HG03039 (cell line): ENCODE measurements around the gene PLA2G12A.

Experiments
- ATAC-seq: cut with Tn5 transposase; IDR thresholded peaks from one replicate; pipeline ENCODE4 v1.9.1; 2021; ENCODE audit warnings: mild to moderate bottlenecking, moderate library complexity; ENCODE audit not compliant: unreplicated experiment

Gene PLA2G12A

DNA sequence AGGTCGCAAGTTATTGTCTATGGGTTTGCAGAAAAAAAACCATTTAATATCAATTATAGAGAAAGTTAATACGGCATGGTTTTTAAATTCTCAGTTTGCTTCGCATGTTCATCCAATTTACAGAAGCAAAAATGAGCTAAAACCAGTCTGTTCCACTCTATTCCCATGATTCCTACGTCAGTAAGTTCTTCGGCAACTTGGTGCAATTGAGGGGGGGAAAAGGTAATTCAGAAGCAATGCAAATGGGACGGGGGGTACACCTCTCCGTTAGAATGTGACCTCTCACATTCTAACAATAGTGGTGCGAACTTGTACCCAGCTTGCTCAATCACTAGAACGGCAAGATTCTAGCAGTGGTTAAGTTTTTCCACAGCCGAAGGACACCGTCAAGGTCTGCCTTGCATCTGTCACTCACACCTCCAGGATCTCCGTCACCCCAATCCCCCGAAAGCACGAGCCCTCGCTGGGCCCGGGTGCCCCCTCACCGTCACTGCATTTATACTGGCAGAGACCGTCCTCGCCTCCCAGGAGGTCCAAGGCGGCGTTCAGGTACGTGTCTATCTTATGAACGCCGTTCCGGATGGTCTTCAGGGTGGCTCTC is 653 bp downstream of the PLA2G12A start:
- ATAC-seq: no peak

DNA sequence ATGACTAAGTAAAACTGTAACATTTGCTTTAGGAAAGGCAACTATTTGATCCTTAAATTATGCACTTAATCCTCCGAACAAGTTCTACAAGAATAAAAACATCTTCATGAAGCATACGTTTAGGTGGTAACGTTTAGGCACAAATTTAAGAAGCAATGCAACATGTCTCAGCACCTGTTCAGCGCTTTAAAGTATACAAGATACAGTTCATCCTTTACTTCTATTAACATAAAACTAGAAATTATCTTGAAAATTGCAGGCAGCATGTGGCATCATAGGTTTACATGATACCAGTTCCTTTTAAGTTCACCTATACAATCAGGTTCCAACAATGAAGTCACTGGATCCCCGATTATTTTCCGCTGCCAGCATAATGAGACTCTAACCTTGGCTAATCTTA is 1.5 kb downstream of the PLA2G12A start:
- no peak for ATAC-seq

DNA sequence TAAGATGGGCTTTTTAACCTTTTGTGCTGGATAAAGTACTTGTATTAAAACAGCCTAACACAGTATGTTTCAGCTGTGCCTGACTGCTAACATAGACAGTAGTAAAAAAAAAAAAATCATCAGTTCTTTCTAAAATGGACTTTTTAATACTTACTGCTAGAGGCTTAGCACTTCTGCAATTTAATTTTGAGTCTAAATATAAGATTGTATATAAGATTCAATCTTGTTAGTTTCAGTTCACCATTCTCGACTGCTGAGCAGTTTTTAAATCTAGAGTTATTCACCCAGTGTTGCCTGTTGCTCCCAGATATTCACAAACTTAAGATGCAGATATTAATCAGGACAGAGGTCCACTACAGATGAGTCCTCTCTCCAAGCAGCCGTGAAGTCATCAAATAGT is 6.8 kb downstream of the PLA2G12A start:
- ATAC-seq: no peak

DNA sequence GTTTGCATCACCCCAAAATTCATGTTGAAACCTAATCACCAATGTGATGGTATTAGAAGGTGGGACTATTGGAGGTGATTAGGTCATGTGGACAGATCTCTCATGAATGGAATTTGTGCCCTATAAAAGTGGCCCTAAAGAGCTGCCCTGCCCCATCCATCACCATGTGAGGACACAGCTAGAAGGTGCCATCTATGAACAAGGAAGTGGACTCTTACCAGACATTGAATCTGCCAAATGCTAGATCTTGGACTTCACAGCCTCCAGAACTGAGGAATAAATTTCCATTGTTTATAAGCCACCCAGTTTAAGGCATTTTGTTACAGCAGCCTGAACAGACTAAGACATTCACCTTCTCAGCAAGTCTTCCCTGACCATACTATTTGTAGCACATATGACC is 7.5 kb downstream of the PLA2G12A start:
- ATAC-seq: no peak

DNA sequence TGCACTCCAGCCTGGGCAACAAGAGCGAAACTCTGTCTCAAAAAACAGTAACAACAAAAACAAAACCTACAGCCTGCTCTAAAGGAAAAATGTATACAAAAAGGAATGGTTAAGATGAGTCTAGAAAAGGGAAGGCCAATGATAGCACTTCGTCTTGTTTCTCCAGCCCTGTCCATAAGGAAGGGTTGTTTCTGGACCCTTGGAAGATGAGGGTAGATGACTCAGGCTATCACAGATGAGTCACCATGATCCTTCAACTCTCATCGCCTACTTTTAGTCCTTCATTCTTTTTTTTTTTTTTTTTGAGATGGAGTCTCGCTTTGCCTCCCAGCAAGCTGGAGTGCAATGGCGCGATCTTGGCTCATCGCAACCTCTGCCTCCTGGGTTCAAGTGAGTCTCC is 8.8 kb downstream of the PLA2G12A start:
- no peak for ATAC-seq

DNA sequence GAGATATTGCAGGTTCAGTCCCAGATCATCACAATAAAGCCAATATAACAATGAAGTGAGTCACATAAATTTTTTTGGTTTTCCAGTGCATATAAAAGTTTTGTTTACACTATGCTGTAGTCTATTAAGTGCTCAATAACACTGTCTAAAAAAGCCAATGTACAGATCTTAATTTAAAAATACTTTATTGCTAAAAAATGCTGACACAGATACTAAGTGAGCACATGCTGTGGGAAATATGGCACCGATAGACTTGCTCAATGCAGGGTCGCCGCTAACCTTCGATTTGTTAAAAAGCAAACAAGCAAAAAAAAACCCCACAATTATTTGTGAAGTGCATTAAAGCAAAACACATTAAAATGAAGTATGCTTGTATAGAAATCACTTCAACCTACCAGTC is 10.3 kb downstream of the PLA2G12A start:
- no peak for ATAC-seq

DNA sequence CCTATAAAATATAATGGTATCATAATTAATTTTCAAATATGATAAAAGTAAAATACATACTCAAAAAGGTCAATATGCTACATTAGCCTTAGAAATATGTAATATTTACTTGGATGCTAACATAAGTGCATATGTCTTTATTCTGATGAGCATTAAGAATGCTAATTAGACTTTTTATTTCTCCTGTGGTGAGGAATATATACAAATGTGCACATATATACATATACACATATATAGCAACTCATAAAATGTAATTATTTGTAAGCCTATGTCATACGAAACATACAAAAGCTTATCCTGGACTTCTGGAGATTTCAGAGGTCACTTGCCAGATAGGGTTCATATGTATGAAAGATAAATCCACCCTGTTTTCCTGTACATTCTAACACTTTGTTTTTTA is 11.1 kb downstream of the PLA2G12A start:
- ATAC-seq: no peak

DNA sequence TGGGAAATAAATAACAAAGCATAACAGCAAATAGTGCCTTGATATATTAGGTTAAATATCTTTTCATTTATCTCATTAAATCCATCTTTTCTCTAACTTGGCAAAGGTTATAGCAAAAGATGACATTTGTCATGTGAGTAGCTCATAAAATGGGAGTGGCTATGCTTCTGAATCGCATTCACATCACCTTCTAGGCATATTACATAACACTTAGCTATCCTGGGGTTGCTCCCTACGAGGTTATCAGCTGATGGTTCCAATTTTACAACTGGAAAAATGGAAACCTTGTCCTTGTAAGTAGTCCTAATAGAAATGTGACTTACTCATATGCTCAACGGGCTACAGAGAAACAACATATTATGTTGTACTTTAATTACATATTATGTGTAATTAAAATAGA is 16.4 kb downstream of the PLA2G12A start:
- ATAC-seq: no peak

DNA sequence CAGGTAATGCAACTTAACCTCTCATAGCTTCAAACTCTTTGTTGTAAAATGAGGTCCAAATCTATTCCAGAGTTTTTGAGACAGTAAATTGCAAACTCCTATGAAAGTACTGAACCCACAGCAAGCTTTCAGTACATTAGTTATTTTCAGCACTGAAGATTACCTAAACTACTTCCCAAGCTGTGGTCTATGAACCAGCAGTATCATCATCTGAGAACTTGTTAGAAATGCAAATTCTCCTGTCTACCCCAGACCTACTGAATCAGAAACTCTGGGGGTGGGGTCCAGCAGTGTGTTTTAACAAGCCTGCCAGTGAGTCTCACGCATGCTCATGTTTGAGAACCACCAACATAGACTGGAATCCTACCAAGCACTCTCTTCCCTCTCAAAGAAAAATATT is 20.9 kb downstream of the PLA2G12A start:
- ATAC-seq: peak; percentile 97

DNA sequence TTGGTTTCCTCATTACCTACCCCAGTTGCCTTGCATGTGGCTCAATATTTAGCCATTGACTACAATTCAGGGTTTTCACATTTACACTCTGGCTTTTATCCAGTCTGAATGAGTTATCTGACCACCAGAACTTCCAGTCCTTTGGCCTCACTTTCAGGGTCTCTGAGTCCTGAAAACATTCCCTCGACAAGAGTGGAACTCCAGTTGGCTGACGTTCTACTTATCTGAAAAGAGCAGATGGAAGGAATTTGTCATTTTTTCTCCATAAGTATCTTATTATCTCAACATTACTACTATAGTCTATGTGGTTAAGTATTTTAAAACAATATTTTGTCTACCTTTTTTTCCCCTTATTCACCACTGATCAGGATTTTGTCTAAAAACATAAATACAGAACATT is 21.4 kb downstream of the PLA2G12A start:
- no peak for ATAC-seq

DNA sequence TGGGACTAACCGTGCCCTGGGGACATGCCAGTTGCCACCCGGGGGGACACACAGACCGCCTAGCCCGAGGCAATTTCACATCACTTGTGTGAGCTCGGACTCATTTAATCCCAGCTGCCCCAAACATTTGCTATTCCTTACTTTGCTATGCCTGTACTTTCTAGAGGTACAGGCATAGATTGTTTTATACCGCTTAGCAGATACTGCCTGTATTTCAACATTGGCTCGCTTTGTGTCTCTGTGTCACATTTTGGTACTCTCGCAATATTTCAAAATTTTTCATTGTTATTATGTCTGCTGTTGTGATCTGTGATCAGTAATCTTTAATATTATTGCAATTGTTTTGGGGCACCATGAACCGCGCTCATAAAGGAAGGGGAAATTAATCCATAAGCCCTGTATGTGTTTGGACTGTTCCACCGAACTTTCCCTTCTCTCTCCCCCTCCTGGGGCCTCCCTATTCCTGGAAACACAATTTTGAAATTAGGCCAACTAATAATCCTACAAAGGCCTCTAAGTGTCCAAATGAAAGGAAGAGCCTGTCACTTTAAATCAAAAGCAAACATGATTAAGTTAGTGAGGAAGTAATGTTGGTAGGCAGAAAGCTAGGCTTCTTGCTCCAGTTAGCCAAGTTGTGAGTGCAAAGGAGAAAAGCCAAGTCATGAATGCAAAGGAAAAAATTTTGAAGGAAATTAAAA is 26.1 kb downstream of the PLA2G12A start:
- ATAC-seq: no peak

DNA sequence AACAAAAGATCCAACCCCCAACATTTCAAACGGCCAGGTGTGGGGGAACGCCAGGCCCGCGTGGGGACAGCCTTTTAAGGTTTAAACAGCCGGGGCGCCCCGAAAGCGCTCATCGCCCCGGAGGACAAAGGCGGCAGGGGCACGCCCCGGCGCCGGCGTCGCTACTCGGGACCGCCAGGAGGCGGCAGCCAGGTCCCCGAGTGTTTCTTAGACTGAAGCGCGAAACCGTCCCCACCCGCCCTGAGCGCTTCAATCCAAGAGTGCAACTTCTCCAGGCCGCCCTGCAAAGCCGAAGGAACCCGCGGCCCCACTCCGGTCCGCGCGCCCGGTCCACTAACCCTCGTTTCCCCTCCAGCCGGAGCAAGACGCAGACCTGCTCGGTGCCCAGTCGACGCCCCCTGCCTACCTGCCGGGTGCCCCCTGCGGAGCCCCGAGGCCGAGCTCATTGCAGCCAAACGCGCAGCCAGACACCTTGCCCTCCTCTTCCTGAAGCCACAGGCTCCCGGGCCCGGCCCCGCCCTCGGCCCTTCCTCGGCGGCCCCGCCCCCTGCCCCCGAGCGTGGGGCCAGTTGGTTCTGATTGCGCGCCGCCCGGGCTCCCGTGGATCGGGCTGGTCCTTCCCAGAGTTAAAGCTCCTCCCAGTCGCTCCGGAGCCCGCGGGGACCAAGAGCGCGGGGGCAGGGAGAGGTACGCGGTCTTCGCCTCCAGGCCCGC is 26.8 kb downstream of the PLA2G12A start, which contains the start of gene CASP6:
Gene CASP6 (minus strand): TSS at position 496 of the 714 bp plus-strand sequence. CDS start 50 bp downstream, at position 446.
- ATAC-seq: peak; percentile 64

DNA sequence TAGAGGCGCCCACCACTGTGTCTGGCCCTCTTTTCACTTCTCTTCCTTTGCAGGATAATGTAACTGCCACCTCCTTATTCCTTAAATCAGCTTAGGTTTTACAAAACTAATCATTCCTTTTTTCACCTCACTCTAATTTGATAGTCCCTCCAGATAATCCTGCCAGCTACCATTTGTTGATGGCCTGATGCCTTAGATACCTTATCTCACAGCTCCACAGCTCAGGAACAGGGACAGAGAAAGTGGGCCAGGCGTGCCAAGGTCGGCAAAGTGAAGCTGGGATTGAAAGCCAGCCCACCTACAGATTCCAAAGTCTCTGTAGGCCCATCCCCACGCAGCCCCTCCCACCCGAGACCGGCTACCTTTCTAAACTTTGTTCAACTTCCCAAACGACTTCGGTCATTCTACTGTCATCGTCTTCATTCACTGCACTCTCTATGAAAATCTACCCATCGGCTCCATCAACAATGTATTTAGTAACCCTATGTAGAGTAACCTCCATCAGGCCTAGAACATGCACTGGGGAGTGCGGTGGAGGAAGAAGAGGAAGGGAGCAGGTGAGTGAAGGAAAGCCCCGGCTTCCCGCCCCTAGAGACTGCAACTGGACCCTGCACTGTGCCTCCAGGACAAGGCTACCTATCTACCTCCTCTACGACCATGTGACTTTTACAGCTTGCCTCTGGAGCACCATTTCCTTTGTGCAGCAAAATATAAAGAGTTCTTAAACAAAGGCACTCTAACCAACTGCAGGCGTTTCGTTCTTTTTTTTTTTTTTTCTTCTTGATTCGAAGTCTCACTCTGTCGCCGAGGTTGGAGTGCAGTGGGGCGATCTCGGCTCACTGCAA is 28.1 kb downstream of the PLA2G12A start:
- no peak for ATAC-seq

DNA sequence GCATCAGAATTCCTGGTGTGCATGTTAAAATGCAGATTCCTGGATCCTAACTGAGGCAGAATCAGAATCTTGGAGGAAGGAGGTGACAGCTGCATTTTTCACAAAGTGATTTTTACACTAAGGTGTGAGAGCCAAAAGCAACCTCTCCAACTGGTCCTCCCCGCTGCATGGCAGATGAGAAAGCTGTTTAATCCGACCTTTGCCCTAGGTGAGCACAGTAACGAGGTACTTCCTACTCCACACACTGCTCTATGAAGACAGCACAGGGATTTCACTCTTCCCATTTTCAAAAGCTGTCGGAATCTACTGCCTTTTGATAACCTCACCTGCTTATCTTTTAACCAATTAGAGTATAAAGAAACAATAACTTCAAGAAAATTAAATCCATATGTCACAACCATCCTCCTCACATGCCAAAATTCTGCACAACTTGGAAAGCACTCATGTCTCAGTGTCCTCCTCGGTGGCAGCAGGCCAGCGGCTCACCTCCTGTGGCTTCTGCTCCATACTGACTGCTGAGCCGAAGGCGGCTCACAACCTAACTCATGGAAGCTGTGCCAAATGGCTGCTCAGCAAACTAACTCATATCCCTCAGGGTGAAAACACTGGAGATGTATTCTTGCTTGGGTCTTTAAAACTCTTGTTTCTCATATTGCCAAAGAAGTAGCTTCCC is 30.2 kb downstream of the PLA2G12A start:
- no peak for ATAC-seq

DNA sequence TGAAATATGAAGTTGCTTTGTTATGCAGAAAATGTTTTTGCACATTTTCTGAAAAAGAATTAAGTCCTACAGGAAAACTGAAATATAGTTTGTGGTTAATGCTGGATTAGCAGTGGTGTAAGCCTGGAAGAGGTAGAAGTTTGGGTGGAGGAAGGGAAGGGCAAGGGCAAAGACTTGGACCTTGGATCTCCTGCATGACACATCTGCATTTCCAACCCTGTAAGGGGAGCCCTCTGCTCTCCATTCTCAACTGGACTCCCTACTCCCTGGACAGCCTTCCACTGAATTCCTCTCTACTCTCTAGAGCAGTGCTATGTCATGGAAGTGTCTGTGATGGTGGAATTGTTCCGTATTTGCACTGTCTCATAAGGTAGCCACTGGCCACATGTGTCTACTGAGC is 31.2 kb downstream of the PLA2G12A start:
- ATAC-seq: no peak

DNA sequence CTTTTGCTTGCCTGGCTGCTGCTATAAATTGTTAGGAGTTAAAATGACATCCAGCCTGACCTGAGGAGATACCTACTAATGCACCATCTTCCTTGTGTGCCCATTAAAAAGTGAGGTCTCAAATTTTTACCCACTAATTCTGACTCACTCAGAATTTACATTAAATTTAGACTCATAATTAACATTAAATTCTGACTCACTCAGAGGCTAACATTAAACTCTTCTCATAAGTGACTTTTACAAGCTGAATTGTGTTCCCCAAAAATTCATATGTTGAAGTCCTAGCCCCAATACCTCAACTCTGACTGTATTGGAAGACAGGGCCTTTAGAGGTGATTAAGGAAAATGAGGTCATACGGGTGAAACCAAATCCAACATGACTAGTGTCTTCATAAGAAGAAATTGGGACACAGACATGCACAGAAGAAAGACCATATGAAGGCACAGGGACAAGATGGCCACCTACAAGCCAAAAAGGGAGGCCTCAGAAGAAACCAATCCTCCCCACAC is 38.4 kb downstream of the PLA2G12A start:
- no peak for ATAC-seq

DNA sequence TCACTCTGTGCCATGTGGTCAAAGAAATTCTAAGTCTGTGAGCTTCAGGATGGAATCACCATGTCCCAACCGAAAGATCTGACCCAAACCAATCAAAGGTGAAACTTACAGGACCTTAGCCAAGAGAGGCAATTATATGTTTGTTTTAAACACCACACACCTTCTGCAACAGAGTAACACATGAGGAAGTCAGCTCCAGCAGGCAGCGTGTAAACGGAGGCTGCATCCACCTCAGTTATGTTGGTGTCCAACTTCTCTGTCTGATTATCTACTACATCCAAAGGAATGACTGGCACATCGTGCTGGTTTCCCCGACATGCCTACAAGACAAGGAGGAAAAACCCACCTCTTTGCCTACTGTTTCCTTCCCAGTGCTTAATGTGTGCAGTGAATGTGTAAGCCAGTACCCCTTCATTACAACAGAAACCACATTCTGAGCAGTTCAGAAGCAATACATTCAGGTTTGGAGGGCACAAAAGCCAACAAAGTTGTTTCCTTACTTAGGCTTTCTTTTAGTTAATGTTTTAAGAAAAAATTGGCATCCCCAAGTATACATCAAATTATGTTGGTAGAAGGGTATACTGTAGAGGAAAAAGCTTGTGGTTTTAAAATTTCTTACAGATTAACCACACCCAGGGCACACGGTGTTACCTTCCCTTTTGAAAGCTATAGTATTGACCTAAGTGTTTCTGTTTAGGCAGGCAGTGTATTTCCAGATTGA is 39.0 kb downstream of the PLA2G12A start:
- no peak for ATAC-seq

DNA sequence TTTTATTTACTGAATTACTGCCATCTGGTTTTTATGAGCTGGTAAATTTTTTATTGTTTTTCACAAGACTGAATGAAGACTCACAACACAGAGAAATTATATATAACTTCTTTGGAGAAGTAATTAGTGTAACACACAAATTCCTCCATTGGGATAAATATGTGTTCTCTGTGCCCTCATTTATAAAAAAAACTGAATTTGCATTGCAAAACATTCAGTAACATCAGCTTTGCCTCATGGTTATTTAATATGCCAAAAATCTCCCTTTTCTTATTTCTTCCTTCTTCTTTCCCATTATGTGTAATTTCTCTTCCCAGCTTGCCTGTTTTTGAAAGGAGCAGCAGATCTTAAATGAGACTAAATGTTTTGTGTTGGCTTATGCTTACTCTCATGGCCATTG is 45.1 kb downstream of the PLA2G12A start:
- no peak for ATAC-seq

DNA sequence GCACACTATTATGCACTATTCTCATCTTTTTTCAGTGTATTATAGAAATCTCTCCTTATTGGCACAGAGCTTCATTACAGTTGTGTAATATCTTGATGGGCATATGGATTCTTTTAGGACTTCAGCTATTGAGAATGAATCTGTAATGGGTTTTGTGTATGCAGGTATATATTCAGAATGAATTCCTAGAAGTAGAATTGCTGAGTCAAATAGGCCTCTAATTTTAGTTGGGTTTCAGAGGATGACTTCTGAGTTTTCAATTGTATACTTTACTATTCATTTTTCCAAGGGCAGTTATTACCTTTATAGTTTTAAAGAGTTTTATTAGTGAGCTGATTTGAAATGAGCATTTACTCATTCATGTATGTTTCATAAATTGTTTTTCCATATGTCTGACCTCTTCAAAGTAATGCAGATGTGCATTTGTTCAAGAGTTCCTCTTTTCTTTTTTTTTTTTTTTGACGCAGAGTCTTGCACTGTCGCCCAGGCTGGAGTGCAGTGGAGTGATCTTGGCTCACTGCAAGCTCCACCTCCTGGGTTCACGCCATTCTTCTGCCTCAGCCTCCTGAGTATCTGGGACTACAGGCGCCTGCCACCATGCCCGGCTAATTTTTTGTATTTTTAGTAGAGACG is 46.1 kb downstream of the PLA2G12A start:
- no peak for ATAC-seq
